GM23338 (cell line): Measurements from ENCODE around the gene GRIA1. TPM values are rescaled to one million over a fixed set of nuclear protein-coding genes. Genes with fewer than 3 reads are reported as not detected.
A peak's percentile ranks its signal among the peaks of the same experiment; 100 is the strongest.

Source experiments
- ATAC-seq: fragments of 200-7000 bp; cut with Tn5 transposase; 3 replicates; pipeline ENCODE4 v1.9.1; 2020
- DNase-seq: peaks from one replicate; pipeline ENCODE4 v3.0.0-alpha.2; 2015; ENCODE audit warnings: low spot score
- H2AFZ ChIP-seq: fragments of 200-600 bp; sonication (generic); 2 replicates; pipeline ENCODE4 v1.8.0; 2016; ENCODE audit warnings: antibody characterized with exemption, mild to moderate bottlenecking, moderate library complexity
- H3F3A ChIP-seq: fragments of 200-600 bp; sonication (generic); replicated peaks from 2 replicates; pipeline ENCODE4 v1.8.0; 2017; ENCODE audit warnings: antibody characterized with exemption, mixed run types, low read depth
- H3K27ac ChIP-seq: fragments of 200-600 bp; sonication (generic); 2 replicates; pipeline ENCODE4 v1.6.1; 2016; ENCODE audit warnings: low read depth
- H3K27me3 ChIP-seq: fragments of 200-600 bp; sonication (generic); 2 replicates; pipeline ENCODE4 v1.8.0; 2016; ENCODE audit warnings: mild to moderate bottlenecking, mixed run types, moderate library complexity; ENCODE audit not compliant: insufficient read depth
- H3K36me3 ChIP-seq: fragments of 200-600 bp; sonication (generic); 2 replicates; pipeline ENCODE4 v1.8.0; 2016; ENCODE audit warnings: mild to moderate bottlenecking; ENCODE audit not compliant: insufficient read depth
- H3K4me1 ChIP-seq: fragments of 200-600 bp; sonication (generic); 2 replicates; pipeline ENCODE4 v1.8.0; 2016; ENCODE audit warnings: mild to moderate bottlenecking, moderate library complexity; ENCODE audit not compliant: insufficient read depth
- H3K4me2 ChIP-seq: fragments of 200-600 bp; sonication (generic); 2 replicates; pipeline ENCODE4 v1.7.1; 2017; ENCODE audit warnings: mixed run types
- H3K4me3 ChIP-seq: fragments of 200-600 bp; sonication (generic); 2 replicates; pipeline ENCODE4 v1.6.1; 2016; ENCODE audit warnings: mixed run types
- H3K79me2 ChIP-seq: fragments of 200-600 bp; sonication (generic); replicated peaks from 2 replicates; pipeline ENCODE4 v1.8.0; 2017; ENCODE audit warnings: mild to moderate bottlenecking; ENCODE audit not compliant: insufficient read depth
- H3K9me2 ChIP-seq: fragments of 200-600 bp; sonication (generic); 2 replicates; pipeline ENCODE4 v1.8.0; 2017; ENCODE audit not compliant: insufficient read depth
- H4K20me1 ChIP-seq: fragments of 200-600 bp; sonication (generic); replicated peaks from 2 replicates; pipeline ENCODE4 v1.8.0; 2017; ENCODE audit warnings: mild to moderate bottlenecking; ENCODE audit not compliant: insufficient read depth
- H3K27ac Mint-ChIP-seq: 2 replicates; pipeline ENCODE4 v1.8.0; 2020; ENCODE audit warnings: inconsistent platforms, mild to moderate bottlenecking, moderate library complexity, mixed read lengths
- H3K27me3 Mint-ChIP-seq: 3 replicates; pipeline ENCODE4 v1.8.0; 2022; ENCODE audit warnings: low read depth, mild to moderate bottlenecking, moderate library complexity, mixed read lengths, inconsistent platforms; ENCODE audit not compliant: insufficient read depth, poor library complexity
- H3K36me3 Mint-ChIP-seq: 3 replicates; pipeline ENCODE4 v1.8.0; 2021; ENCODE audit warnings: low read depth, mild to moderate bottlenecking, inconsistent platforms, moderate library complexity, mixed read lengths
- H3K4me1 Mint-ChIP-seq: 3 replicates; pipeline ENCODE4 v1.8.0; 2020; ENCODE audit warnings: mild to moderate bottlenecking, inconsistent platforms, mixed read lengths
- H3K4me3 Mint-ChIP-seq: 3 replicates; pipeline ENCODE4 v1.8.0; 2021; ENCODE audit warnings: moderate library complexity, mild to moderate bottlenecking, inconsistent platforms, mixed read lengths
- H3K9me3 Mint-ChIP-seq: 3 replicates; pipeline ENCODE4 v1.8.0; 2020; ENCODE audit warnings: moderate library complexity, mild to moderate bottlenecking, inconsistent platforms, mixed read lengths
- EZH2 ChIP-seq: fragments of 200-600 bp; sonication (generic); IDR thresholded peaks from one replicate; pipeline ENCODE4 v1.8.0; 2017; ENCODE audit warnings: antibody characterized with exemption, mild to moderate bottlenecking, low read depth; ENCODE audit not compliant: unreplicated experiment
- EZH2phosphoT487 ChIP-seq: fragments of 200-600 bp; sonication (generic); IDR thresholded peaks from one replicate; pipeline ENCODE4 v1.8.1; 2018; ENCODE audit warnings: antibody characterized with exemption; ENCODE audit not compliant: unreplicated experiment
- ZNF114 ChIP-seq: fragments of 250-450 bp; sonication (Bioruptor Pico); IDR thresholded peaks from 2 replicates; pipeline ENCODE4 v1.5.0; 2020; ENCODE audit warnings: mild to moderate bottlenecking, moderate library complexity
- ZNF331 ChIP-seq: fragments of 250-450 bp; sonication (Bioruptor Pico); IDR thresholded peaks from 2 replicates; pipeline ENCODE4 v1.5.0; 2020; ENCODE audit warnings: low read depth, mild to moderate bottlenecking, moderate library complexity
- polyA plus RNA-seq: library from polyadenylated mRNA; unstranded; fragments of >200 nt; fragmentation: Nextera tagmentation; extraction: Ambion mirVana; gene quantifications from 2 replicates; pipeline ENCODE4 v1.2.1, GENCODE V29; 2016
- total RNA-seq: library from RNA; depleted of rRNA; stranded (reverse); fragments of >200 nt; shearing (Covaris generic); gene quantifications from 2 replicates; pipeline ENCODE4 v1.2.3, GENCODE V29; 2014
- TF ChIP-seq, protein P1 (sequence below): fragments of 250-450 bp; sonication (Bioruptor Pico); IDR thresholded peaks from 2 replicates; pipeline ENCODE4 v1.5.0; 2020; ENCODE audit warnings: mild to moderate bottlenecking, moderate library complexity
- TF ChIP-seq, protein P2 (sequence below): IDR thresholded peaks from one replicate; pipeline ENCODE4 v1.6.1; 2018; ENCODE audit warnings: antibody characterized with exemption; ENCODE audit not compliant: unreplicated experiment
- TF ChIP-seq, protein P3 (sequence below): IDR thresholded peaks from 2 replicates; pipeline ENCODE4 v1.6.1; 2016; ENCODE audit warnings: antibody characterized with exemption
- TF ChIP-seq, protein P4 (sequence below), 2 experiments: fragments of 200-600 bp in 1 of 2; sonication (generic) in 1 of 2; conservative IDR thresholded peaks; 2 replicates each; pipeline versions ENCODE4 v1.5.1 to v1.6.1; 2016 to 2017; ENCODE audit warnings: antibody characterized with exemption in 2 of 2, low read depth in 2 of 2, mild to moderate bottlenecking in 2 of 2, moderate library complexity in 1 of 2

GRIA1 gene
- total and polyA plus RNA-seq, 2 experiments from 2014 or later = 1.0 to 1.7 TPM

DNA sequence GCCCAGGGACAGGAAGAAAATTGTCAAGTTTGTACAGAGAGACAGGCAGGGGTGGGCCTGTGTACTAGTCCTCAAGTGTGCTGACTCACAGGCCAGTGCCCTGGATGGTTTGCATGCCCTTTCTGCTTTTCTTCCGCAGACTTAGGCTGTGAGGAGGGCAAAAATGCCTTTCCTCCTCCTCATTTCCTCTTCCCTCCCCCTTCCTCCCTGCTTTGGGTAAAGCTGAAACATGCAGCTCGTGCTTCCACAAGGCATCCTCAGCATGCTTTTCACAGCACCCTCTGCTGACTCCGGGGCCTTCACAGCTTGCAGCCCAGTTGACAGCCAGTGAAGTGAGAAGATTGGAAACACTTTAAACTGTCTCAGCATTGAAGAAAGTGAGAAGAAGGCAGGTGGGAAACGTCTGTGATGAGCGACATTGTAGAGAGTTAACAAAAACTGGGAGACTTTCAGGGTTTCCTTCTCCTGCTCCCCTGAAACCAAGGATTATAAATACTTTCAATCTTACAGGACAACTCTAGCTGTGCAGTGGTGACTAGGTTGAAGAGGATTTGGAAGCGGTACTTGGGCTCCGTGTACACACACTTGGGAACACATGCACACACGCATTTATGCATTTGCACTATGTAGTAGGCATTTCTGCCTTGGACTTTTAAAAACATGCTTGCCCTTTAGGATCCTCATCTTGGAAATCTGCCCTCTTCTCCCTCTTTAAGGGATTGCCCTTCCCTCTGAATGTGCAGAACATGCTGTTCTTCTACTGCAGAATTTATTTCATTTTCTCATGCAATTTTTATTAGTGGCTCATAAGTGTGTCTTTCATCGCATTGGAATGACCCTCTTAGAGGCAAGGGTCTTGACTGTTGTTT is 138.8 kb downstream of the GRIA1 start:
- no peak overlapping the region for H3K27ac Mint-ChIP-seq
- no peak overlapping the region for H3K4me3 Mint-ChIP-seq
- H3K36me3 ChIP-seq = no peaks in the 10 kb centered on the region
- H3K27ac ChIP-seq = 0 out of 2 replicates have a peak overlapping the region, but pooled peaks have one; percentile 72
- TF ChIP-seq, protein P1, sequence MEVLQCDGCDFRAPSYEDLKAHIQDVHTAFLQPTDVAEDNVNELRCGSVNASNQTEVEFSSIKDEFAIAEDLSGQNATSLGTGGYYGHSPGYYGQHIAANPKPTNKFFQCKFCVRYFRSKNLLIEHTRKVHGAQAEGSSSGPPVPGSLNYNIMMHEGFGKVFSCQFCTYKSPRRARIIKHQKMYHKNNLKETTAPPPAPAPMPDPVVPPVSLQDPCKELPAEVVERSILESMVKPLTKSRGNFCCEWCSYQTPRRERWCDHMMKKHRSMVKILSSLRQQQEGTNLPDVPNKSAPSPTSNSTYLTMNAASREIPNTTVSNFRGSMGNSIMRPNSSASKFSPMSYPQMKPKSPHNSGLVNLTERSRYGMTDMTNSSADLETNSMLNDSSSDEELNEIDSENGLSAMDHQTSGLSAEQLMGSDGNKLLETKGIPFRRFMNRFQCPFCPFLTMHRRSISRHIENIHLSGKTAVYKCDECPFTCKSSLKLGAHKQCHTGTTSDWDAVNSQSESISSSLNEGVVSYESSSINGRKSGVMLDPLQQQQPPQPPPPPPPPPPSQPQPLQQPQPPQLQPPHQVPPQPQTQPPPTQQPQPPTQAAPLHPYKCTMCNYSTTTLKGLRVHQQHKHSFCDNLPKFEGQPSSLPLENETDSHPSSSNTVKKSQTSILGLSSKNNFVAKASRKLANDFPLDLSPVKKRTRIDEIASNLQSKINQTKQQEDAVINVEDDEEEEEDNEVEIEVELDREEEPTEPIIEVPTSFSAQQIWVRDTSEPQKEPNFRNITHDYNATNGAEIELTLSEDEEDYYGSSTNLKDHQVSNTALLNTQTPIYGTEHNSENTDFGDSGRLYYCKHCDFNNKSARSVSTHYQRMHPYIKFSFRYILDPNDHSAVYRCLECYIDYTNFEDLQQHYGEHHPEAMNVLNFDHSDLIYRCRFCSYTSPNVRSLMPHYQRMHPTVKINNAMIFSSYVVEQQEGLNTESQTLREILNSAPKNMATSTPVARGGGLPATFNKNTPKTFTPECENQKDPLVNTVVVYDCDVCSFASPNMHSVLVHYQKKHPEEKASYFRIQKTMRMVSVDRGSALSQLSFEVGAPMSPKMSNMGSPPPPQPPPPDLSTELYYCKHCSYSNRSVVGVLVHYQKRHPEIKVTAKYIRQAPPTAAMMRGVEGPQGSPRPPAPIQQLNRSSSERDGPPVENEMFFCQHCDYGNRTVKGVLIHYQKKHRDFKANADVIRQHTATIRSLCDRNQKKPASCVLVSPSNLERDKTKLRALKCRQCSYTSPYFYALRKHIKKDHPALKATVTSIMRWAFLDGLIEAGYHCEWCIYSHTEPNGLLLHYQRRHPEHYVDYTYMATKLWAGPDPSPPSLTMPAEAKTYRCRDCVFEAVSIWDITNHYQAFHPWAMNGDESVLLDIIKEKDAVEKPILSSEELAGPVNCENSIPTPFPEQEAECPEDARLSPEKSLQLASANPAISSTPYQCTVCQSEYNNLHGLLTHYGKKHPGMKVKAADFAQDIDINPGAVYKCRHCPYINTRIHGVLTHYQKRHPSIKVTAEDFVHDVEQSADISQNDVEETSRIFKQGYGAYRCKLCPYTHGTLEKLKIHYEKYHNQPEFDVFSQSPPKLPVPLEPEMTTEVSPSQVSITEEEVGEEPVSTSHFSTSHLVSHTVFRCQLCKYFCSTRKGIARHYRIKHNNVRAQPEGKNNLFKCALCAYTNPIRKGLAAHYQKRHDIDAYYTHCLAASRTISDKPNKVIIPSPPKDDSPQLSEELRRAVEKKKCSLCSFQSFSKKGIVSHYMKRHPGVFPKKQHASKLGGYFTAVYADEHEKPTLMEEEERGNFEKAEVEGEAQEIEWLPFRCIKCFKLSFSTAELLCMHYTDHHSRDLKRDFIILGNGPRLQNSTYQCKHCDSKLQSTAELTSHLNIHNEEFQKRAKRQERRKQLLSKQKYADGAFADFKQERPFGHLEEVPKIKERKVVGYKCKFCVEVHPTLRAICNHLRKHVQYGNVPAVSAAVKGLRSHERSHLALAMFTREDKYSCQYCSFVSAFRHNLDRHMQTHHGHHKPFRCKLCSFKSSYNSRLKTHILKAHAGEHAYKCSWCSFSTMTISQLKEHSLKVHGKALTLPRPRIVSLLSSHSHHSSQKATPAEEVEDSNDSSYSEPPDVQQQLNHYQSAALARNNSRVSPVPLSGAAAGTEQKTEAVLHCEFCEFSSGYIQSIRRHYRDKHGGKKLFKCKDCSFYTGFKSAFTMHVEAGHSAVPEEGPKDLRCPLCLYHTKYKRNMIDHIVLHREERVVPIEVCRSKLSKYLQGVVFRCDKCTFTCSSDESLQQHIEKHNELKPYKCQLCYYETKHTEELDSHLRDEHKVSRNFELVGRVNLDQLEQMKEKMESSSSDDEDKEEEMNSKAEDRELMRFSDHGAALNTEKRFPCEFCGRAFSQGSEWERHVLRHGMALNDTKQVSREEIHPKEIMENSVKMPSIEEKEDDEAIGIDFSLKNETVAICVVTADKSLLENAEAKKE (CRISPR knock-in tag) = peak; percentile 58; the same call in 1 of the 2 replicates
- TF ChIP-seq ZNF331 = no peak
- TF ChIP-seq, protein P2, sequence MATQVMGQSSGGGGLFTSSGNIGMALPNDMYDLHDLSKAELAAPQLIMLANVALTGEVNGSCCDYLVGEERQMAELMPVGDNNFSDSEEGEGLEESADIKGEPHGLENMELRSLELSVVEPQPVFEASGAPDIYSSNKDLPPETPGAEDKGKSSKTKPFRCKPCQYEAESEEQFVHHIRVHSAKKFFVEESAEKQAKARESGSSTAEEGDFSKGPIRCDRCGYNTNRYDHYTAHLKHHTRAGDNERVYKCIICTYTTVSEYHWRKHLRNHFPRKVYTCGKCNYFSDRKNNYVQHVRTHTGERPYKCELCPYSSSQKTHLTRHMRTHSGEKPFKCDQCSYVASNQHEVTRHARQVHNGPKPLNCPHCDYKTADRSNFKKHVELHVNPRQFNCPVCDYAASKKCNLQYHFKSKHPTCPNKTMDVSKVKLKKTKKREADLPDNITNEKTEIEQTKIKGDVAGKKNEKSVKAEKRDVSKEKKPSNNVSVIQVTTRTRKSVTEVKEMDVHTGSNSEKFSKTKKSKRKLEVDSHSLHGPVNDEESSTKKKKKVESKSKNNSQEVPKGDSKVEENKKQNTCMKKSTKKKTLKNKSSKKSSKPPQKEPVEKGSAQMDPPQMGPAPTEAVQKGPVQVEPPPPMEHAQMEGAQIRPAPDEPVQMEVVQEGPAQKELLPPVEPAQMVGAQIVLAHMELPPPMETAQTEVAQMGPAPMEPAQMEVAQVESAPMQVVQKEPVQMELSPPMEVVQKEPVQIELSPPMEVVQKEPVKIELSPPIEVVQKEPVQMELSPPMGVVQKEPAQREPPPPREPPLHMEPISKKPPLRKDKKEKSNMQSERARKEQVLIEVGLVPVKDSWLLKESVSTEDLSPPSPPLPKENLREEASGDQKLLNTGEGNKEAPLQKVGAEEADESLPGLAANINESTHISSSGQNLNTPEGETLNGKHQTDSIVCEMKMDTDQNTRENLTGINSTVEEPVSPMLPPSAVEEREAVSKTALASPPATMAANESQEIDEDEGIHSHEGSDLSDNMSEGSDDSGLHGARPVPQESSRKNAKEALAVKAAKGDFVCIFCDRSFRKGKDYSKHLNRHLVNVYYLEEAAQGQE = no peak
- no peak for TF ChIP-seq EZH2
- TF ChIP-seq EZH2phosphoT487 = no peak
- TF ChIP-seq, protein P3, sequence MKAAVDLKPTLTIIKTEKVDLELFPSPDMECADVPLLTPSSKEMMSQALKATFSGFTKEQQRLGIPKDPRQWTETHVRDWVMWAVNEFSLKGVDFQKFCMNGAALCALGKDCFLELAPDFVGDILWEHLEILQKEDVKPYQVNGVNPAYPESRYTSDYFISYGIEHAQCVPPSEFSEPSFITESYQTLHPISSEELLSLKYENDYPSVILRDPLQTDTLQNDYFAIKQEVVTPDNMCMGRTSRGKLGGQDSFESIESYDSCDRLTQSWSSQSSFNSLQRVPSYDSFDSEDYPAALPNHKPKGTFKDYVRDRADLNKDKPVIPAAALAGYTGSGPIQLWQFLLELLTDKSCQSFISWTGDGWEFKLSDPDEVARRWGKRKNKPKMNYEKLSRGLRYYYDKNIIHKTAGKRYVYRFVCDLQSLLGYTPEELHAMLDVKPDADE = peak; percentile 20; the same call in 1 of the 2 replicates
- TF ChIP-seq, protein P4, sequence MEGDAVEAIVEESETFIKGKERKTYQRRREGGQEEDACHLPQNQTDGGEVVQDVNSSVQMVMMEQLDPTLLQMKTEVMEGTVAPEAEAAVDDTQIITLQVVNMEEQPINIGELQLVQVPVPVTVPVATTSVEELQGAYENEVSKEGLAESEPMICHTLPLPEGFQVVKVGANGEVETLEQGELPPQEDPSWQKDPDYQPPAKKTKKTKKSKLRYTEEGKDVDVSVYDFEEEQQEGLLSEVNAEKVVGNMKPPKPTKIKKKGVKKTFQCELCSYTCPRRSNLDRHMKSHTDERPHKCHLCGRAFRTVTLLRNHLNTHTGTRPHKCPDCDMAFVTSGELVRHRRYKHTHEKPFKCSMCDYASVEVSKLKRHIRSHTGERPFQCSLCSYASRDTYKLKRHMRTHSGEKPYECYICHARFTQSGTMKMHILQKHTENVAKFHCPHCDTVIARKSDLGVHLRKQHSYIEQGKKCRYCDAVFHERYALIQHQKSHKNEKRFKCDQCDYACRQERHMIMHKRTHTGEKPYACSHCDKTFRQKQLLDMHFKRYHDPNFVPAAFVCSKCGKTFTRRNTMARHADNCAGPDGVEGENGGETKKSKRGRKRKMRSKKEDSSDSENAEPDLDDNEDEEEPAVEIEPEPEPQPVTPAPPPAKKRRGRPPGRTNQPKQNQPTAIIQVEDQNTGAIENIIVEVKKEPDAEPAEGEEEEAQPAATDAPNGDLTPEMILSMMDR (conservative IDR thresholded peaks at IDR 0.05; ENCODE audit: low read depth in 2 of 2) = peak in 1 of 2 experiments; percentile 47; a peak in 2 of 4 replicates
- no peak for TF ChIP-seq ZNF114
- no peaks in the 10 kb centered on the region for H3K36me3 Mint-ChIP-seq
- peaks cover 11% of the 10 kb centered on the region; the same call in 1 of the 2 replicates for H3K9me2 ChIP-seq
- peak overlapping the region; percentile 93 for H2AFZ ChIP-seq
- H3K27me3 Mint-ChIP-seq = peaks cover 12% of the 10 kb centered on the region
- H3K4me2 ChIP-seq = peak overlapping the region; percentile 63
- no peak overlapping the region for H3K4me3 ChIP-seq
- H3F3A ChIP-seq = no peaks in the 10 kb centered on the region
- ATAC-seq (peak; percentile 88), DNase-seq (peak; percentile 73)
- no peaks in the 10 kb centered on the region for H3K9me3 Mint-ChIP-seq
- H3K4me1 ChIP-seq = peaks cover 27% of the 10 kb centered on the region
- no peaks in the 10 kb centered on the region for H3K79me2 ChIP-seq
- no peaks in the 10 kb centered on the region for H4K20me1 ChIP-seq
- H3K27me3 ChIP-seq = no peaks in the 10 kb centered on the region
- peaks cover 27% of the 10 kb centered on the region for H3K4me1 Mint-ChIP-seq
